IPS-NIHi7 (cell line): Measurements from ENCODE around the gene KLF12.

ENCODE experiments used
- DNase-seq: peaks from one replicate; pipeline ENCODE4 v3.0.0; 2012; ENCODE audit warnings: mixed read lengths; ENCODE audit errors: extremely low spot score

Gene KLF12

GRCh38 chr13:74134221-74134776 is at the start of gene KLF12:
Gene KLF12, minus strand, starts transcription at chr13:74134404.
- DNase-seq: peak; percentile 82

- DNase-seq: no peak
Measured at GRCh38 chr13:74182491-74182890, 48.3 kb upstream of the KLF12 start.

- no peak for DNase-seq
Measured at GRCh38 chr13:74174810-74175209, 40.6 kb upstream of the KLF12 start.

- DNase-seq: no peak
Measured at GRCh38 chr13:74173822-74174221, 39.6 kb upstream of the KLF12 start.

GRCh38 chr13:74171641-74172040 is 37.4 kb upstream of the KLF12 start:
- DNase-seq: no peak

GRCh38 chr13:74169676-74170075 is 35.5 kb upstream of the KLF12 start:
- no peak for DNase-seq

- no peak for DNase-seq
Measured at GRCh38 chr13:74168263-74168675, 34.1 kb upstream of the KLF12 start.

- DNase-seq: no peak
Measured at GRCh38 chr13:74166261-74167004, 32.2 kb upstream of the KLF12 start.

- DNase-seq: no peak
Measured at GRCh38 chr13:74162782-74163181, 28.6 kb upstream of the KLF12 start.

- DNase-seq: no peak
Measured at GRCh38 chr13:74162135-74162534, 27.9 kb upstream of the KLF12 start.

GRCh38 chr13:74158571-74159352 is 24.6 kb upstream of the KLF12 start:
- no peak for DNase-seq

GRCh38 chr13:74158028-74158427 is 23.8 kb upstream of the KLF12 start:
- no peak for DNase-seq

- no peak for DNase-seq
Measured at GRCh38 chr13:74154981-74155380, 20.8 kb upstream of the KLF12 start.

- no peak for DNase-seq
Measured at GRCh38 chr13:74153316-74153715, 19.1 kb upstream of the KLF12 start.

GRCh38 chr13:74151859-74152258 is 17.7 kb upstream of the KLF12 start:
- no peak for DNase-seq

- no peak for DNase-seq
Measured at GRCh38 chr13:74148352-74148751, 14.1 kb upstream of the KLF12 start.

- no peak for DNase-seq
Measured at GRCh38 chr13:74145249-74145975, 11.2 kb upstream of the KLF12 start.

GRCh38 chr13:74144269-74144668 is 10.1 kb upstream of the KLF12 start:
- DNase-seq: no peak

- DNase-seq: no peak
Measured at GRCh38 chr13:74142257-74142656, 8.1 kb upstream of the KLF12 start.

- DNase-seq: no peak
Measured at GRCh38 chr13:74138241-74138640, 4.0 kb upstream of the KLF12 start.

GRCh38 chr13:74136084-74136658 is 2.0 kb upstream of the KLF12 start:
- DNase-seq: no peak
